HepG2 (cell line): Measurements from ENCODE around the gene ZFYVE21. TPM values are rescaled to one million over a fixed set of nuclear protein-coding genes. Genes with fewer than 3 reads are reported as not detected.
A peak's percentile ranks its signal among the peaks of the same experiment; 100 is the strongest.

Experiments
- ATAC-seq: fragments of 200-7000 bp; cut with Tn5 transposase; 3 replicates; pipeline ENCODE4 v1.9.1; 2020; ENCODE audit warnings: mild to moderate bottlenecking, moderate library complexity
- BruUV-seq: library from RNA; stranded (reverse); fragments of 400-500 nt; replicated peaks from 2 replicates; lab custom pipeline; 2021; lab: Mats Ljungman, UMichigan
- CTCF ChIA-PET: fragments of 300-600 bp; formaldehyde crosslinking; extraction: SDS; loops from one replicate; lab custom pipeline; 2021; ENCODE audit warnings: low total read pairs, inconsistent platforms, low intra/inter-chr PET ratio; lab: Yijun Ruan, JAX
- POLR2A ChIA-PET: fragments of 350-600 bp; sonication (Branson Sonifier 250); formaldehyde crosslinking; loops from one replicate; lab custom pipeline; 2020; ENCODE audit warnings: antibody characterized with exemption, inconsistent platforms; lab: Yijun Ruan, JAX
- DNase-seq: peaks from one replicate; pipeline ENCODE4 v3.0.0-alpha.2; 2015; ENCODE audit warnings: low spot score
- FAIRE-seq: peaks from 3 replicates; lab custom pipeline; 2011; peaks lifted over from hg19 to GRCh38; lab: Jason Lieb, UNC
- H2AFZ ChIP-seq: one replicate; pipeline ENCODE4 v1.6.1; 2011; ENCODE audit warnings: low read length, inconsistent platforms
- H3K27ac ChIP-seq: fragments of 300-600 bp; 3 replicates; pipeline ENCODE4 v1.8.0; 2011; ENCODE audit warnings: mixed run types, mild to moderate bottlenecking, mixed read lengths, low read length, inconsistent platforms; ENCODE audit not compliant: insufficient read depth; ENCODE audit errors: extremely low read length
- H3K27me3 ChIP-seq, 2 experiments: fragments of 200-600 bp in 1 of 2; 2 replicates in 1 of 2; 3 replicates in 1 of 2; pipeline versions ENCODE4 v1.6.0 to v1.8.0; 2011; ENCODE audit warnings: low read length in 2 of 2, mild to moderate bottlenecking in 2 of 2, moderate library complexity in 2 of 2, inconsistent platforms in 1 of 2; ENCODE audit not compliant: insufficient read depth in 2 of 2, control insufficient read depth in 1 of 2
- H3K36me3 ChIP-seq, 2 experiments: fragments of 200-600 bp in 1 of 2; replicated peaks in 1 of 2; 2 replicates in 1 of 2; 3 replicates in 1 of 2; pipeline versions ENCODE4 v1.5.1 to v1.8.0; 2011; ENCODE audit warnings: low read length in 2 of 2, inconsistent platforms in 1 of 2; ENCODE audit not compliant: insufficient read depth in 2 of 2, control insufficient read depth in 1 of 2
- H3K4me1 ChIP-seq: 2 replicates; pipeline ENCODE4 v1.5.1; 2012; ENCODE audit warnings: low read length, inconsistent platforms; ENCODE audit not compliant: insufficient read depth
- H3K4me2 ChIP-seq: 2 replicates; pipeline ENCODE4 v1.6.0; 2011; ENCODE audit warnings: low read depth, low read length, inconsistent platforms
- H3K4me3 ChIP-seq, 3 experiments: fragments of 200-600 bp in 1 of 3; sonication (generic), shearing (Covaris generic) in 1 of 3; replicated peaks in 1 of 3; 2 replicates each; pipeline ENCODE4 v1.5.1; 2011 to 2016; ENCODE audit warnings: low read length in 3 of 3, inconsistent platforms in 2 of 3, low read depth in 2 of 3, mild to moderate bottlenecking in 2 of 3, control low read depth in 1 of 3, mixed read lengths in 1 of 3; ENCODE audit not compliant: insufficient read depth in 1 of 3
- H3K79me2 ChIP-seq: one replicate; pipeline ENCODE4 v1.6.1; 2011; ENCODE audit warnings: low read length, inconsistent platforms; ENCODE audit not compliant: insufficient read depth
- H3K9ac ChIP-seq: 2 replicates; pipeline ENCODE4 v1.6.0; 2011; ENCODE audit warnings: mild to moderate bottlenecking, low read depth, low read length, inconsistent platforms; ENCODE audit not compliant: insufficient read depth
- H3K9me3 ChIP-seq: 2 replicates; pipeline ENCODE4 v1.5.1; 2012; ENCODE audit warnings: mild to moderate bottlenecking, low read length
- H4K20me1 ChIP-seq: 2 replicates; pipeline ENCODE4 v1.6.0; 2011; ENCODE audit warnings: inconsistent platforms, mild to moderate bottlenecking, low read length, moderate library complexity; ENCODE audit not compliant: insufficient read depth
- AGO2 ChIP-seq: fragments of 200-400 bp; formaldehyde crosslinking; optimal IDR thresholded peaks from 2 replicates; pipeline ENCODE3; 2017; ENCODE audit warnings: mild to moderate bottlenecking, low read depth, low read length, moderate library complexity
- WGBS: methylation state at CpG from one replicate; pipeline ENCODE4 v1.1.6; 2017; ENCODE audit warnings: low lambda C conversion rate; 5-methylcytosine and 5-hydroxymethylcytosine counted together
- in situ Hi-C: cut with HindIII; loops from 2 replicates; pipeline ENCODE4 v1.10.0; 2017; ENCODE audit warnings: low pct_unique_long_range_greater_than_20kb; ENCODE audit not compliant: extremely low pct_ligation_motif_present
- intact Hi-C: fragments of 100-400 bp; cut with micrococcal nuclease; formaldehyde crosslinking; loops from one replicate; pipeline ENCODE4 v1.10.0; 2022; ENCODE audit not compliant: unreplicated experiment
- polyA plus RNA-seq, 8 experiments: library from polyadenylated mRNA; depleted of rRNA in 3 of 8; stranded (reverse) in 7 of 8; unstranded in 1 of 8; fragments of >200 nt; fragmentation: Illumina TruSeq in 4 of 8; extraction: Trizol in 4 of 8; gene quantifications; 2 replicates each; pipeline versions ENCODE4 v1.2.1 to v1.2.3, GENCODE V29; 2011 to 2016; ENCODE audit warnings: low read depth in 4 of 8, missing spikeins in 1 of 8, mixed read lengths in 1 of 8; ENCODE audit not compliant: insufficient read depth in 1 of 8
- total RNA-seq, 5 experiments: library from RNA; depleted of rRNA; stranded (reverse); fragments of >200 nt; fragmentation: Illumina TruSeq; extraction: Trizol; gene quantifications; 2 replicates each; pipeline ENCODE4 v1.2.3, GENCODE V29; 2016; ENCODE audit warnings: low read depth in 1 of 5
- TF ChIP-seq, protein P1 (sequence below): sonication (generic); formaldehyde crosslinking; IDR thresholded peaks from 2 replicates; pipeline ENCODE4 v1.5.1; 2020; ENCODE audit warnings: missing genetic modification reagents, mild to moderate bottlenecking, borderline replicate concordance

ZFYVE21 gene
- total and polyA plus RNA-seq, 2 of the 13 experiments (the other 11 are each of a cell fraction or from before 2014, with no cell fraction given): 34.3 to 34.4 TPM

DNA sequence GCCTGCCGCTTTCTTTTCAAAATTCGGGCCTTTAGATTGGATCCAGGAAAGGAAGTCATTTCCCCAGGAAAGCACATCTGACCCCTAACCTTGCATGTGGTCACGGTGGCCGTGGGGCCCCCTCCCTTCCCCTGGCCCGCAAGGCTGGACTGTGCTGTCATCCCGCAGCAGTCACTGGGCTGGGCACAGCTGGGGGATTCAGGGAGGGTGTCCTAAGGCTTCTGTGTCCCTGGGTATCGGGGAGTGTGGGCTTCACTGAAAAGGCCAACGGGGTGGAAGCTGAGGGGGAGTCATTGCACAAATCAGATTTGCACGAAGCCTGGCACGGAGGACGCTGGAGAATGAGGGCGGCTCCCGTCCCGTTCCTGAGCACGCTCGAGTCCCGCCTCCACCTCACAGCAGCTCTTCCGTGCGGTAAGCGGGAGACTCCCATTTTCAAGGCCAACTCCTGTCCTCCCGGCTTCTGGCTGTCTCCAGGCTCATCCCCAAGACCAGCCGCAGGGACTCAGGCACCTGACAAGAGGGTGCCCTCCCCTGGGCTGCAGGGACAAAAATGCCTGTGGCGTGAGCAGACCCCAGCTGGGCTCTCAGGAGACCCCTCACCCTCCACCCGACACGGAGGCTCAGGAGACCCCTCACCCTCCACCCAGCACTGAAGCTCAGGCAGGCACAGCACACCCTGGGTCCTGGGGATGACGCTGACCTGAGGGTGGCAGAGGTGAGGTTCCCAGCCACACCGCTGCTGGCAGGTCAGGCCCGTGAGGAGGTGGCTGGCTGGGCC is 9.9 kb upstream of the ZFYVE21 start:
- Histone ChIP-seq H2AFZ (no peak overlapping the region), H3K27ac (no peak overlapping the region), H3K27me3 (no peaks in the 10 kb centered on the region; a peak in 1 of 5 replicates), H3K36me3 (peaks cover 7 to 41% of the 10 kb centered on the region in 2 experiments; a peak in 3 of 5 replicates), H4K20me1 (no peaks in the 10 kb centered on the region), H3K79me2 (no peaks in the 10 kb centered on the region), H3K9me3 (no peaks in the 10 kb centered on the region), H3K4me3 (no peak overlapping the region), H3K4me2 (no peak overlapping the region), H3K4me1 (peaks cover 1% of the 10 kb centered on the region; the same call in 1 of the 2 replicates), H3K9ac (no peak overlapping the region)
- intact Hi-C loops (no loop called here), in situ Hi-C loops (no loop called here)
- FAIRE-seq: no peak
- no peak for DNase-seq
- BruUV-seq: no TSS peak
- POLR2A ChIA-PET: no interaction called here
- peak; percentile 43 for TF ChIP-seq AGO2
- TF ChIP-seq, protein P1, sequence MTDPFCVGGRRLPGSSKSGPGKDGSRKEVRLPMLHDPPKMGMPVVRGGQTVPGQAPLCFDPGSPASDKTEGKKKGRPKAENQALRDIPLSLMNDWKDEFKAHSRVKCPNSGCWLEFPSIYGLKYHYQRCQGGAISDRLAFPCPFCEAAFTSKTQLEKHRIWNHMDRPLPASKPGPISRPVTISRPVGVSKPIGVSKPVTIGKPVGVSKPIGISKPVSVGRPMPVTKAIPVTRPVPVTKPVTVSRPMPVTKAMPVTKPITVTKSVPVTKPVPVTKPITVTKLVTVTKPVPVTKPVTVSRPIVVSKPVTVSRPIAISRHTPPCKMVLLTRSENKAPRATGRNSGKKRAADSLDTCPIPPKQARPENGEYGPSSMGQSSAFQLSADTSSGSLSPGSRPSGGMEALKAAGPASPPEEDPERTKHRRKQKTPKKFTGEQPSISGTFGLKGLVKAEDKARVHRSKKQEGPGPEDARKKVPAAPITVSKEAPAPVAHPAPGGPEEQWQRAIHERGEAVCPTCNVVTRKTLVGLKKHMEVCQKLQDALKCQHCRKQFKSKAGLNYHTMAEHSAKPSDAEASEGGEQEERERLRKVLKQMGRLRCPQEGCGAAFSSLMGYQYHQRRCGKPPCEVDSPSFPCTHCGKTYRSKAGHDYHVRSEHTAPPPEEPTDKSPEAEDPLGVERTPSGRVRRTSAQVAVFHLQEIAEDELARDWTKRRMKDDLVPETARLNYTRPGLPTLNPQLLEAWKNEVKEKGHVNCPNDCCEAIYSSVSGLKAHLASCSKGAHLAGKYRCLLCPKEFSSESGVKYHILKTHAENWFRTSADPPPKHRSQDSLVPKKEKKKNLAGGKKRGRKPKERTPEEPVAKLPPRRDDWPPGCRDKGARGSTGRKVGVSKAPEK (CRISPR knock-in tag): no peak
- no peak for ATAC-seq
- 96% methylated on average over 20 of the region's 28 CpGs for WGBS
- CTCF ChIA-PET: no interaction called here
